ENCODE results near the gene ATXN7L1.

DNA sequence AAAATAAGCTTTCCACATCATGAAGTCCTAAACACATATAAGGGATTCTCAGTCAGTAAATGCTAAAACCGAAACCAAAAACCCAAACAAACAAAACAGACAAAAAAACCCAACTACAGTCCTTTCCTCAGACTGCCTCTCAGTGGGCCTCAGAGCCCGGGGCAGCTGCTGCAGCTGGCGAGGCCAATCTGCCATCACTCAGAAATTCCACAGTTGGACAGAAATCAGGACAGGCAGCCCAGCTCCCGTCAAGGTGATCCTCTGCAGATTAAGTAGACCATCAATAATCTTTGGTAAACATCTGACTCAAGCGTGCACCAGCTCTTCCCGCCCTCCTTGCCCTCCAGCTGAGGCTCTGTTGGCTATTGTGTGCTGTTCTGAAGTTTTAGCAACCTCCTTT lies 142.2 kb downstream of the ATXN7L1 start:
- no peak for TF ChIP-seq CTCF (IDR thresholded peaks at IDR 0.05)
- no peak for TF ChIP-seq POLR2A (IDR thresholded peaks at IDR 0.05)
- TF ChIP-seq POLR2AphosphoS5 (IDR thresholded peaks at IDR 0.05) = no peak

Measured in prostate gland (tissue), 2 donors.